Adrenal gland (tissue), 5 donors: ENCODE measurements around the gene CXCL9.

Experiments used
- POLR2A ChIP-seq, 2 donors: fragments of 450-650 bp; IDR thresholded peaks; one replicate each; pipeline ENCODE4 v1.6.1; 2017; ENCODE audit warnings: antibody characterized with exemption in 2 of 2, mild to moderate bottlenecking in 2 of 2, moderate library complexity in 1 of 2
- TF ChIP-seq, protein P1 (sequence below), 6 experiments: fragments of 450-650 bp in 4 of 6; fragments of 200-600 bp in 2 of 6; sonication (generic) in 1 of 6; IDR thresholded peaks; 1 replicate in 5 of 6; 2 replicates in 1 of 6; pipeline versions ENCODE4 v1.5.1 to v1.8.0; 2016 to 2021; ENCODE audit warnings: antibody characterized with exemption in 6 of 6, mild to moderate bottlenecking in 2 of 6, moderate library complexity in 1 of 6
- donor health status: DM: no; HTN: no; CAD: no.

- no peak for TF ChIP-seq POLR2A (IDR thresholded peaks at IDR 0.05)
- TF ChIP-seq, protein P1, sequence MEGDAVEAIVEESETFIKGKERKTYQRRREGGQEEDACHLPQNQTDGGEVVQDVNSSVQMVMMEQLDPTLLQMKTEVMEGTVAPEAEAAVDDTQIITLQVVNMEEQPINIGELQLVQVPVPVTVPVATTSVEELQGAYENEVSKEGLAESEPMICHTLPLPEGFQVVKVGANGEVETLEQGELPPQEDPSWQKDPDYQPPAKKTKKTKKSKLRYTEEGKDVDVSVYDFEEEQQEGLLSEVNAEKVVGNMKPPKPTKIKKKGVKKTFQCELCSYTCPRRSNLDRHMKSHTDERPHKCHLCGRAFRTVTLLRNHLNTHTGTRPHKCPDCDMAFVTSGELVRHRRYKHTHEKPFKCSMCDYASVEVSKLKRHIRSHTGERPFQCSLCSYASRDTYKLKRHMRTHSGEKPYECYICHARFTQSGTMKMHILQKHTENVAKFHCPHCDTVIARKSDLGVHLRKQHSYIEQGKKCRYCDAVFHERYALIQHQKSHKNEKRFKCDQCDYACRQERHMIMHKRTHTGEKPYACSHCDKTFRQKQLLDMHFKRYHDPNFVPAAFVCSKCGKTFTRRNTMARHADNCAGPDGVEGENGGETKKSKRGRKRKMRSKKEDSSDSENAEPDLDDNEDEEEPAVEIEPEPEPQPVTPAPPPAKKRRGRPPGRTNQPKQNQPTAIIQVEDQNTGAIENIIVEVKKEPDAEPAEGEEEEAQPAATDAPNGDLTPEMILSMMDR (IDR thresholded peaks at IDR 0.05) = no peak
Observed at GRCh38 chr4:75989846-75990528, 17.3 kb downstream of the CXCL9 start.
